ENCODE data around the gene SLC27A1.
"Not testable (repeated sequence)": the region's sequence is repeated elsewhere in the genome, so short reads cannot be mapped to it uniquely, and the experiment has no call there.

SLC27A1 gene

DNA sequence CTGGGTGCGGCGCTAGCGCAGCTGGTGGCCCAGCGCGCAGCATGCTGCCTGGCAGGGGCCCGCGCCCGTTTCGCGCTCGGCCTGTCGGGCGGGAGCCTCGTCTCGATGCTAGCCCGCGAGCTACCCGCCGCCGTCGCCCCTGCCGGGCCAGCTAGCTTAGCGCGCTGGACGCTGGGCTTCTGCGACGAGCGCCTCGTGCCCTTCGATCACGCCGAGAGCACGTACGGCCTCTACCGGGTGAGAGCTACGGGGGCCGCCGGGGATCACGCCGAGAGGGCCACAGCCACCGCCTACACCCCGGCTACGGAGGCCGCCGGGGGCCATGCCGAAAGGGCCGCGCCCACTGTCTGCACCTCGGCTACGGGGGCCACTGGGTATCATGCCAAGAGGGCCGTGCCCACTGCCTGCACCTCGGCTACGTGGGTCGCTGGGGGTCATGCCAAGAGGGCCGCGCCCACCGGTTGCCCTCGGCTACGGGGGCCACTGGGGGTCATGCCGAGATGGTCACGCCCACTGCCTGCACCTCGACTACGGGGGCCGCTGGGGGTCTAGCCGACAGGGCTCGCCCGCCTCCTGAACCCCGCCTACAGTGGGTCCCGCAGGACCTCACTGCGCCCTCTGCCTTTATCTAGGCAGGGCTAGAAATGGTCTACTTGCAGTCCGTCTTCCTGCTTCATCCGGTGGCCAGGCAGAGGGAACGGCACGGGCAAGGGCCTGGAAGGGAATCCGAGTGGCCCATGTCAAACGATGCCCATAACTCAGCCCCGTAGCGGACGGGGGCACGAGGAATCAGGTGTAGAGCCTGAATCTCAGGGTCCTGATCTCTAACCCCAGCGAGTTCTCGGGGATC, 41.6 kb downstream of the SLC27A1 start:
- DNase-seq (ENCODE audit: low spot score) = peak; percentile 83

DNA sequence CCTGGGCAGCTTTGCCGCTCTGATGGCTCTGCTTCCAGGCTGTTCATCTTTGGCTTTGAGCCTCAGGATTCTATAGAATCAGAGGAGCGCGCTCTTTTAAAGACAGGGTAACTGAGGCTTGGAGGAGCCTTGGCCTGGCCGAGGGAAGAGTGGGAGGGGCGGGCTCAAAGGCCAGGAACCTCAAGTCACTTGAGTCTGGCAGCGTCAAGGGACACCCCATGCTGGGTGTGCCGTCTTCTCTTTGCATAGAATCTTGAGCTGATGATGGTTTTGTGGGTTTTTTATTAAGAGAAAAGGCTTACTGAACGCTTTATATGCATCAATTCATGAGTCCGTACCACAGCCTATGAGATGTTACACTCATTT, 42.2 kb downstream of the SLC27A1 start:
- no peak for DNase-seq (ENCODE audit: low spot score)

DNA sequence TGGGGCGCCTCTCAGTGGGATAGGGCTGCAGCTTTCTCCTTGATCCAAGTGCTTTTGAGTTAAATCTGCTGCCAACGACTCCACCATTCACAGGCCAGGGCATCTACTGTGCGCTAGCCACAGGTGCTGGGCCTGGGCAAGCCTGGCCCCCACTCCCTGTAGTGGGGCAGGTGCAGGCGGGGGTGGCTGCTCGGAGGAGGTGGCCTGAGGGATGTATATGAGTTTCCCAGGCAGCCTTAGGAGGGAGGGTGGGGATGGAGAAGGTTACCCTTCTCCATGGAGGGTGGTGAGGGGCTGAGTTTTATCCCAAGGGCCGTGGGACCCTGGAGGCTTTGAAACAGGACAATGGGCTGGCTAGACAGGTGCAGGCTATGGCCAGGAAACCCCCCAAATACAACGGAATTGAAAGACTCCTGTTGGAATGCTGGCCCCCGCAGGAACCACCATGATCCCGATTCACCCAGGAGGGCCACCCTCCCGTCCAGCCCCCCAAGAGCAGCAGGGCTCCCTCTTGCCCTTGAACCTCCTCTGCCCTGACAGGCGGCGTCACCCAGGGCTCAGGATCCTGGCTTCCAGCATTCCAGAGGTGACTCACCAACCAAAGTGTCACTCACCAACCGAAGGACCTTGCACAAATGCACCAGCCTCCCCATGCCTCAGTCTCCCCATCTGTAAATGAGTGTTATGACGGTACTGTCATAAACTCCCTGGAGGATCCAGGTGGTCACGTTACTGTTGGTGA, 45.3 kb downstream of the SLC27A1 start:
- DNase-seq (ENCODE audit: low spot score) = no peak

DNA sequence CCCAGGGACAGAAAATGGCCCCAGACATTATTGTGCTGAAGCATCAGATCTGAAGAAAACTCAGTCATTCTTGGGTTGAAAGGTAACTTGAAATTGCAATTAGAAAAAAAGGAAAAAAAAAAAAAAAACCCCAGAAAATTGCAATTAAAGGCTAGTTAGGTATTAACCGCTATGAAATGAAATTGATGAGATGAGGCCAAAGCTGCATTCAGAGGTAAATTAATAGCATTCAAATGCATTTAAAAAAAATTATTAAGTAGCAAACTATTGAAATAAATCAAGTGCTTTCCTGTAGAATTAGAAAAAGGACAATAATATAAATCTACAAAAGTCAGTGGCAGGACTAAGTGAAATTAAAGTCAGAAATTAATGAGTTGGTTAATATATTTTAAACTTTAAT, 47.6 kb downstream of the SLC27A1 start:
- DNase-seq (ENCODE audit: low spot score) = no peak

DNA sequence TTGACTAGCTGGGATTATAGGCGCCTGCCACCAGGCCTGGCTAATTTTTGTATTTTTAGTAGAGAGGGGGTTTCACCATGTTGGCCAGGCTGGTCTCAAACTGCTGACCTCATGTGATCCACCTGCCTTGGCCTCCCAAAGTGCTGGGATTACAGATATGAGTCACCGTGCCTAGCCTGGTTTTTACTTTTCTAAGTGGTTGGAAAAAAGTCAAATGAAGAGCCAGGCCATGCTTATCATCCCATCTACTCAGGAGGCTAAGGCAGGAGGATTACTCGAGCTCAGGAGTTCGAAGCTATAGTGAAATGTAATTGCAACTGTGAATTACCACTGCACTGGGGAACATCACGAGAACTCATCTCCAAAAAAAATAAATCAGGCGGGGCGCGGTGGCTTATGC, 48.3 kb downstream of the SLC27A1 start:
- DNase-seq (ENCODE audit: low spot score) = not testable (repeated sequence)

- no peak for DNase-seq (ENCODE audit: low spot score)
These were observed 49.6 kb downstream of the SLC27A1 start for GRCh38 chr19:17519967-17520366.

DNA sequence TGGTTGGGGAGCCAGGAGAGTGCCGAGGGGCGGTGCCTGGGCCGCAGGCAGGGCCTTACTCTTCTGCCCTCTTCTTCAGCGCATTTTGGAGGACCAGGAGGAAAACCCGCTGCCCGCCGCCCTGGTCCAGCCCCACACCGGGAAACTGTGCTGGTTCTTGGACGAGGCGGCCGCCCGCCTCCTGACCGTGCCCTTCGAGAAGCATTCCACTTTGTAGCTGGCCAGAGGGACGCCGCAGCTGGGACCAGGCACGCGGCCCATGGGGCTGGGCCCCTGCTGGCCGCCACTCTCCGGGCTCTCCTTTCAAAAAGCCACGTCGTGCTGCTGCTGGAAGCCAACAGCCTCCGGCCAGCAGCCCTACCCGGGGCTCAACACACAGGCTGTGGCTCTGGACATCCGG, 50.5 kb downstream of the SLC27A1 start:
- no peak for DNase-seq (ENCODE audit: low spot score)

DNA sequence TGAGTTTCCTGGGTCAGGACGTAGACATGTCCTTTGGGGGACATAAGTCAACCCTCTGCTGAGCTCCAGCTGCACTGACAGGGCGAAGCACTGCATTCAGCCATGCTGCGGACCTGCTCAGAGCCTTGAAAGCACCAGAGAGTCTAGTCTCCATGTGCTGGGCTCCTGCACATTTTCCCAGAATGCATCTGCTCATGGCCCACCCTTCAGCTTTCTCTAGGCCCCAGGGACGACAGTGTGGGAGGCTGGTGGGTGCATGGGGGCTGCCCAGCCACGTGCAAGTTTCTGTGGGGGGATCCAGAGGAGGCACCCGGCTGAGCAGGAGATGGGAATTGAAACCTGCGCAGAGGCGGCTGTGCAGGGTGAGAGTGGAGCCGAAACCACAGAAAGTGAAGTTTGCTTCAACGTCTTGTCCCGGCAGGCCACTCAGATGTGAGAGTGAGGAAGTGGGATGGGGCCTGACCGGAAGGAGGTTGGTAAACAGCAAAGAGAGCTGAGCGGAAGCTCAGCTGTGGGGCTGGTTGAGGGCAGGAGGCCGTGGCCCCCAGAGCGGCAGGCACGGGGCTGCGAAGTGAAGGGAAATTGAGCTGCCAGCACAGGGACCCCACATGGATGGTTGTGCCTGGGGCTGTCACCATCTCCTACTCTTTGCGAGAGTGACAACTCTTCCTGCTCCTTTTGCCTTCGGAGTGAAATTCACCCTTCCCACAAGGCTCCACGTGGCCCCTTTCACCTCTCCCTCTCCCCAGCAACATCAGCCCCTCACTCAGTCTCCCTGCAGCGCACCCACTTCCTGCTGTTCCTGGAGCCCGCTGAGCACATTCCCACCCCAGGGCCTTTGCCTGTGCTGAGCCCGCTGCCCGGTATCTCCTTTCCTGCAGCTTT, 52.9 kb downstream of the SLC27A1 start:
- DNase-seq (ENCODE audit: low spot score) = peak; percentile 63

GRCh38 chr19:17524651-17525050, 54.3 kb downstream of the SLC27A1 start:
- DNase-seq (ENCODE audit: low spot score) = no peak

- no peak for DNase-seq (ENCODE audit: low spot score)
These were observed 54.8 kb downstream of the SLC27A1 start for GRCh38 chr19:17525141-17525540.

DNA sequence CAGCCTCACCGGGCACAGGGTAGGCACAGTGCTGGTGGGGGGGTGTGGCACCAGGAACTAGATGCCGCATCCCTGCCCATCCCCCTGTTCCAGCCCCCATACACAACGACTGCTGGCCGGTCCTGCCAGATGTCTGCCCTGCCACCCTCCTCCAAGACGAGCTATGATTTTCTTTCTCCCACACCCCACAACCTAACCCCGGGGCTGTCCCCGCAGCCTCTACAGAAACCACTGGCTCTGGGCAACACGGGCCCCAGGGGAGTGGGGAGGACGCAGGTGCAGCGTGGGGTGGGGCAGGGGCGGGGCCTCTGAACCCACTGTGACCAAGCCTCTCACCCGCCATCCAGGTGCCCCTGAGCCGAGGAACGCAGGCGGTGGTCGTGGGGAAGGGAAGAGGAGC, 56.6 kb downstream of the SLC27A1 start:
- DNase-seq (ENCODE audit: low spot score) = no peak

DNA sequence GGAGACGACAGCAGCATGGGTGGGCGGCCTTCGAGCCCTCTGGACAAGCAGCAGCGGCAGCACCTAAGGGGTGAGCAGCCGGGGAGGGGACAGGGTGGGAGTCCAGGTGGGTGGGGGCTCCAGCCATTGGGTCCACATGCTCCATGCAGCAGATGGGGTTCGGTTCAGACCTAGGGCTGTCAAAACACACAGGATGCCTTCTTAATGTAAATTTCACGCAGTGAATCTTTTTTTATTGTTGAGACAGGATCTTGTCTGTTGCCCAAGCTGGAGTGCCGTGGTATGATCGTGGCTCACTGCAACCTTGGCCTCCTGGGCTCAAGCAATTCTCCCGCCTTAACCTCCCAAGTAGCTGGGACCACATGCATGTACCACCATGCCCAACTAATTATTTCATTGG, 57.0 kb downstream of the SLC27A1 start:
- no peak for DNase-seq (ENCODE audit: low spot score)

GRCh38 chr19:17528610-17529009, 58.3 kb downstream of the SLC27A1 start:
- DNase-seq (ENCODE audit: low spot score) = no peak

DNA sequence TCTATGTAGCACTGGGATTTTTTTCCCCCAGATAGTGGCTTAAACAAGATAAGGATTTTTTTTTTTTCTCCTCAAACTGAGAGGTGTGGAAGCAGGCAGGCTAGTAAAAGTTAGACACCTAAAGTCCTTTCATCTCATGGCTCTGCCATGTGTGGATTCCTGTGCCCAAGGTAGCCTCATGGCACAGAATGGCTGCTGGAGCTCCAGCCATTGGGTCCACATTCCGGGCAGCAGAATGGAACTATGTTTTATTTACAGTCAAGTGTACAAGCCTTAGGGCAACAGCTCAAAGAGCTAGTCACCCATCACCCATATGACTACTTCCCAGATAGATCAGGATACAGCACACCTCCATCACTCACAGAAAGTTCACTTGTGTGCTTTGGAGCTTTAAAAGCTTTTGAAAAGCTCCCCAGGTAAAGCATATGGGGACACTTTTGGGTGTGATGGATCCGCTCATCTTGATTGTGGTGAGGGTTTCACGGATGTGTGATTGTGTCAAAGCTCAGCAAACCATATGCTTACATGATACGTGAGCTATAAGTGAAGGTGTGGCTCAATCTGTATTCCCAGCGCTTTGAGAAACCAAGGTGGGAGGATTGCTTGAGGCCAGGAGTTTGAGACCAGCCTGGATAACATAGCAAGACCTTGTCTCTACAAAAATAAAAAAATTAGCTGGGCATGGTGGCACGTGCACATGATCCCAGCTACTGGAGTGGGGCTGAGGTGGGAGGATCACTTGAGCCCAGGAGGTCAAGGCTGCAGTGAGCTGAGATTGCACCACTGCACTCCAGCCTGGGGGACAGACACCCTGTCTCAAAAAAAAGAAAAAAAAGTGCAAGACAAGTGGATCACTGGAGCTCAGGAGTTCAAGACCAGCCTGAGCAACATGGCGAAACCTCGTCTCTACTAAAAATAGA, 59.2 kb downstream of the SLC27A1 start:
- no peak for DNase-seq (ENCODE audit: low spot score)

GRCh38 chr19:17530586-17530985, 60.3 kb downstream of the SLC27A1 start:
- no peak for DNase-seq (ENCODE audit: low spot score)

- no peak for DNase-seq (ENCODE audit: low spot score)
These were observed 61.8 kb downstream of the SLC27A1 start for GRCh38 chr19:17532116-17532515.

DNA sequence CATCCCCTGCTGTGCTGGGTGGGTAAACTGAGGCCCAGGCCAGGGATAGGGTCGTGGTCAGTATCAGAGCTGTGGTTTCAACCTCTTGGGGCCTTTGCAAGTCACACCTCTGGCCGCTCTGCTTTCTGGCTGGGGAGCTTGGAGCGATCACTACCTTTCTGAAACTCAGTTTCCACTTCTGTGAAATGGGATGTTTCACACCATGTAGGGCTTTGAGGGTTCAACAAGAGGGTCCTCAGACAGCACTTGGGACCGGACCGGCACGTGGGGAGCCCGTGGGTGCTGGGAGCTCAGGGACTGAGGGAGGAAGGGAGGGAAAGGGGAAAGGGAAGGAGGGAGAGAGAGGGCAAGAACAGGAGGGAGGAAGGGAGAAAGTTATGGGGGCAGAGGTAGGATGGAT, 62.2 kb downstream of the SLC27A1 start:
- no peak for DNase-seq (ENCODE audit: low spot score)

DNA sequence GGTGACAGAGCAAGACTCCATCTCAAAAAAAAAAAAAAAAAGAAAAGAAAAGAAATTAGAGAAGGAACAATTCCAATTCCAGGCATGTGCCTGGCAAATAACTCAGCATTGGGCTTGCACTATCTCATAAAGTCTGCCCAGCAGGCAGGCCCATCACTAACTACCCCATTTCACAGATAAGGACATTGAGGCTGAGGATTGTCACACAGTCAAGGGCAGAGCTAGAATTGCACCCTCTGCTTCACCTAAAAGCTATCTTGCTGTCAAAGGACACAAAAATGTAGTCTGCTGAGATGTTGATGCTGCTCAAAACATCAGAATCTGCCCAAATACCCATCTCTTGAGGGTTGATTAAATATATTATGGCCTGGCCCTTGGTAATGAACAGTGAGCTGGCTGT, 64.4 kb downstream of the SLC27A1 start:
- no peak for DNase-seq (ENCODE audit: low spot score)

DNA sequence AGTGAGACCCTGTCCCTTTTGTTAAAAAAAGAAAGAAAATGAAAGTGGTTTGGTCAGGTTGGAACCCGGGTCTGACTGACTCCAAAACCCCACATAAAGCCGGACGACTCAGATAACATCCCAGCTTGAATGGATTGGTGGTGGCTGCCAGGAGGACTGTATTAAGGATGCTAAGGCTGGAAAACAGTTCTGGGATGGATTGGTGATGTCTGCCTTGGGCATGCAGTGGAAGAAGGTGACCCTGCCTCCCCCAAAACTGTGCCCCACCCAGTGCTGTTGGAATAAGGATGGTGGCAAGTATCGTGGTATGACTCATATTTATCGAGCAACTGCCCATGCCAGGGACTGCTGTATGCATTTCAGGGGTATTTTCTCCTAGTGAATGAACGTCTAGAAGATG, 66.6 kb downstream of the SLC27A1 start:
- no peak for DNase-seq (ENCODE audit: low spot score)

GRCh38 chr19:17538684-17539237, 68.4 kb downstream of the SLC27A1 start:
- no peak for DNase-seq (ENCODE audit: low spot score)
